ENCODE measurements around the gene FBXW7. TPM values are rescaled to one million over a fixed set of nuclear protein-coding genes. Genes with fewer than 3 reads are reported as not detected.

Gene FBXW7
- polyA plus RNA-seq, 1 donor from 2014 or later, result 55.7 TPM

DNA sequence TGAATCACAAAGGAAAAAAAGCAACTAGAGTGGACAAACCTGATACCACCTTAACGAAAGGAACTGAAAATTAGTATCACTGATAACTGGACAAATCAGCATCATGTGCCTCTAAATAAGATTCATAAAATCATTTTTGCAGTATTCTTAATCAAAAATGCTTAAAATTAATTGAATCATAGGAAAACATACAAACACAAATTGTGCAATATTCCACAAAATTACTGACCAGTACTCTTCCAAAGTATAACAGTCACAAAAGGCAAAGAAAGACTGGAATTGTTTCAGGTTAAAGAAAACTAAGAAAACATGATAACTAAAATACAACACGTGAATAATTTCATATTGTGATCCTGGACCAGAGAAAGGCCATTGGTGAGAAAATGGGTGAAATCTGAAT, 27.1 kb downstream of the FBXW7 start:
- Histone ChIP-seq H2AFZ (ENCODE audit: low read depth, low read length) (no peak overlapping the region), H3K9ac (ENCODE audit: low read length) (no peak overlapping the region), H3K9me3 (ENCODE audit: low read length) (no peaks in the 10 kb centered on the region), H3K79me2 (replicated peaks; ENCODE audit: insufficient read depth, low read length) (peaks cover 7% of the 10 kb centered on the region), H3K27me3 (ENCODE audit: insufficient read depth, low read depth, low read length) (no peaks in the 10 kb centered on the region), H3K4me3 (ENCODE audit: low read length) (no peak overlapping the region), H4K20me1 (ENCODE audit: insufficient read depth) (no peaks in the 10 kb centered on the region), H3K27ac (ENCODE audit: low read length) (no peak overlapping the region), H3K36me3 (ENCODE audit: insufficient read depth, low read length) (no peaks in the 10 kb centered on the region), H3K4me2 (ENCODE audit: low read length) (no peak overlapping the region), H3F3A (ENCODE audit: insufficient read depth, low read length, poor library complexity, severe bottlenecking) (no peaks in the 10 kb centered on the region), H3K9me2 (ENCODE audit: insufficient read depth, low read length) (no peaks in the 10 kb centered on the region)
- TF ChIP-seq EP300 (conservative IDR thresholded peaks at IDR 0.05; ENCODE audit: poor library complexity, severe bottlenecking) (no peak), MXI1 (conservative IDR thresholded peaks at IDR 0.05; ENCODE audit: poor library complexity, severe bottlenecking) (no peak), POLR2AphosphoS5 (IDR thresholded peaks at IDR 0.05) (no peak), TAF1 (IDR thresholded peaks at IDR 0.05; ENCODE audit: low read depth) (no peak), EZH2 (IDR thresholded peaks at IDR 0.05; ENCODE audit: borderline replicate concordance, insufficient read depth, low read length, poor library complexity, severe bottlenecking) (no peak), SMC3 (conservative IDR thresholded peaks at IDR 0.05; ENCODE audit: poor library complexity) (no peak), RAD21 (conservative IDR thresholded peaks at IDR 0.05) (no peak)
- TF ChIP-seq, protein P1, sequence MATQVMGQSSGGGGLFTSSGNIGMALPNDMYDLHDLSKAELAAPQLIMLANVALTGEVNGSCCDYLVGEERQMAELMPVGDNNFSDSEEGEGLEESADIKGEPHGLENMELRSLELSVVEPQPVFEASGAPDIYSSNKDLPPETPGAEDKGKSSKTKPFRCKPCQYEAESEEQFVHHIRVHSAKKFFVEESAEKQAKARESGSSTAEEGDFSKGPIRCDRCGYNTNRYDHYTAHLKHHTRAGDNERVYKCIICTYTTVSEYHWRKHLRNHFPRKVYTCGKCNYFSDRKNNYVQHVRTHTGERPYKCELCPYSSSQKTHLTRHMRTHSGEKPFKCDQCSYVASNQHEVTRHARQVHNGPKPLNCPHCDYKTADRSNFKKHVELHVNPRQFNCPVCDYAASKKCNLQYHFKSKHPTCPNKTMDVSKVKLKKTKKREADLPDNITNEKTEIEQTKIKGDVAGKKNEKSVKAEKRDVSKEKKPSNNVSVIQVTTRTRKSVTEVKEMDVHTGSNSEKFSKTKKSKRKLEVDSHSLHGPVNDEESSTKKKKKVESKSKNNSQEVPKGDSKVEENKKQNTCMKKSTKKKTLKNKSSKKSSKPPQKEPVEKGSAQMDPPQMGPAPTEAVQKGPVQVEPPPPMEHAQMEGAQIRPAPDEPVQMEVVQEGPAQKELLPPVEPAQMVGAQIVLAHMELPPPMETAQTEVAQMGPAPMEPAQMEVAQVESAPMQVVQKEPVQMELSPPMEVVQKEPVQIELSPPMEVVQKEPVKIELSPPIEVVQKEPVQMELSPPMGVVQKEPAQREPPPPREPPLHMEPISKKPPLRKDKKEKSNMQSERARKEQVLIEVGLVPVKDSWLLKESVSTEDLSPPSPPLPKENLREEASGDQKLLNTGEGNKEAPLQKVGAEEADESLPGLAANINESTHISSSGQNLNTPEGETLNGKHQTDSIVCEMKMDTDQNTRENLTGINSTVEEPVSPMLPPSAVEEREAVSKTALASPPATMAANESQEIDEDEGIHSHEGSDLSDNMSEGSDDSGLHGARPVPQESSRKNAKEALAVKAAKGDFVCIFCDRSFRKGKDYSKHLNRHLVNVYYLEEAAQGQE (IDR thresholded peaks at IDR 0.05; ENCODE audit: borderline replicate concordance), result no peak
- TF ChIP-seq, protein P2, sequence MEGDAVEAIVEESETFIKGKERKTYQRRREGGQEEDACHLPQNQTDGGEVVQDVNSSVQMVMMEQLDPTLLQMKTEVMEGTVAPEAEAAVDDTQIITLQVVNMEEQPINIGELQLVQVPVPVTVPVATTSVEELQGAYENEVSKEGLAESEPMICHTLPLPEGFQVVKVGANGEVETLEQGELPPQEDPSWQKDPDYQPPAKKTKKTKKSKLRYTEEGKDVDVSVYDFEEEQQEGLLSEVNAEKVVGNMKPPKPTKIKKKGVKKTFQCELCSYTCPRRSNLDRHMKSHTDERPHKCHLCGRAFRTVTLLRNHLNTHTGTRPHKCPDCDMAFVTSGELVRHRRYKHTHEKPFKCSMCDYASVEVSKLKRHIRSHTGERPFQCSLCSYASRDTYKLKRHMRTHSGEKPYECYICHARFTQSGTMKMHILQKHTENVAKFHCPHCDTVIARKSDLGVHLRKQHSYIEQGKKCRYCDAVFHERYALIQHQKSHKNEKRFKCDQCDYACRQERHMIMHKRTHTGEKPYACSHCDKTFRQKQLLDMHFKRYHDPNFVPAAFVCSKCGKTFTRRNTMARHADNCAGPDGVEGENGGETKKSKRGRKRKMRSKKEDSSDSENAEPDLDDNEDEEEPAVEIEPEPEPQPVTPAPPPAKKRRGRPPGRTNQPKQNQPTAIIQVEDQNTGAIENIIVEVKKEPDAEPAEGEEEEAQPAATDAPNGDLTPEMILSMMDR (IDR thresholded peaks at IDR 0.05; ENCODE audit: poor library complexity, severe bottlenecking), result no peak

DNA sequence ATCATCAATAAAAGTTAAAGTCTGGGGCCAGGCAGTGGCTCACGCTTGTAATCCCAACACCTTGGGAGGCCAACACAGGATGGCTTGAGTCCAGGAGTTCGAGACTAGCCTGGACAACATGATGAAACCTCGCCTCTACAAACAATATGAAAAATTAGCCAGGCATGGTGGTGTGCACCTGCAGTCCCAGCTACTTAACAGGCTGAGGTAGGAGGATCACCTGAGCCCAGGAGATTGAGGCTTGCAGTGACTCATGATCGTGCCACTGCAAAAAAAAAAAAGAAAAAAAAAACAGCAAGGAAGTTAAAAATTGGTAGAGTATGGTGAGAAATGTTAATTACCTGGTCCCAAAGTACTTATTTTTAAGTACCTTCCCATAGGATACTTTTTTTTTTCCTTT, 27.5 kb downstream of the FBXW7 start:
- no peaks in the 10 kb centered on the region for H3K36me3 ChIP-seq (ENCODE audit: insufficient read depth, low read length)
- H3K4me3 ChIP-seq (ENCODE audit: low read length), result no peak overlapping the region
- H3F3A ChIP-seq (ENCODE audit: insufficient read depth, low read length, poor library complexity, severe bottlenecking), result no peaks in the 10 kb centered on the region
- no peak overlapping the region for H2AFZ ChIP-seq (ENCODE audit: low read depth, low read length)
- TF ChIP-seq SMC3 (conservative IDR thresholded peaks at IDR 0.05; ENCODE audit: poor library complexity), result no peak
- no peak for TF ChIP-seq RAD21 (conservative IDR thresholded peaks at IDR 0.05)
- TF ChIP-seq EZH2 (IDR thresholded peaks at IDR 0.05; ENCODE audit: borderline replicate concordance, insufficient read depth, low read length, poor library complexity, severe bottlenecking), result no peak
- TF ChIP-seq, protein P1 (IDR thresholded peaks at IDR 0.05; ENCODE audit: borderline replicate concordance), result no peak
- no peak for TF ChIP-seq POLR2AphosphoS5 (IDR thresholded peaks at IDR 0.05)
- no peak for TF ChIP-seq EP300 (conservative IDR thresholded peaks at IDR 0.05; ENCODE audit: poor library complexity, severe bottlenecking)
- TF ChIP-seq MXI1 (conservative IDR thresholded peaks at IDR 0.05; ENCODE audit: poor library complexity, severe bottlenecking), result no peak
- TF ChIP-seq, protein P2 (IDR thresholded peaks at IDR 0.05; ENCODE audit: poor library complexity, severe bottlenecking), result no peak
- no peak for TF ChIP-seq TAF1 (IDR thresholded peaks at IDR 0.05; ENCODE audit: low read depth)
- H3K4me2 ChIP-seq (ENCODE audit: low read length), result no peak overlapping the region
- H3K9me3 ChIP-seq (ENCODE audit: low read length), result no peaks in the 10 kb centered on the region
- H3K27ac ChIP-seq (ENCODE audit: low read length), result no peak overlapping the region
- peaks cover 7% of the 10 kb centered on the region for H3K79me2 ChIP-seq (replicated peaks; ENCODE audit: insufficient read depth, low read length)
- no peak overlapping the region for H3K9ac ChIP-seq (ENCODE audit: low read length)
- no peaks in the 10 kb centered on the region for H3K27me3 ChIP-seq (ENCODE audit: insufficient read depth, low read depth, low read length)
- no peaks in the 10 kb centered on the region for H4K20me1 ChIP-seq (ENCODE audit: insufficient read depth)
- H3K9me2 ChIP-seq (ENCODE audit: insufficient read depth, low read length), result no peaks in the 10 kb centered on the region

All from neural cell (in vitro differentiated cells).